Mesendoderm (in vitro differentiated cells): ENCODE measurements around the gene COPS7A.
A peak's percentile ranks its signal among the peaks of the same experiment; 100 is the strongest.

Experiments used
- DNase-seq: peaks from one replicate; pipeline ENCODE4 v3.0.0; 2013
- H2AK5ac ChIP-seq: 2 replicates; pipeline ENCODE4 v1.6.1; 2013; ENCODE audit warnings: low read length, inconsistent platforms
- H2BK120ac ChIP-seq: 2 replicates; pipeline ENCODE4 v1.6.1; 2013; ENCODE audit warnings: low read depth, mild to moderate bottlenecking, low read length, moderate library complexity, mixed read lengths
- H2BK15ac ChIP-seq: replicated peaks from 2 replicates; pipeline ENCODE4 v1.6.1; 2013; ENCODE audit warnings: low read depth, mild to moderate bottlenecking, moderate library complexity
- H2BK5ac ChIP-seq: 2 replicates; pipeline ENCODE4 v1.6.1; 2013; ENCODE audit warnings: low read length, inconsistent platforms
- H3K18ac ChIP-seq: 2 replicates; pipeline ENCODE4 v1.6.1; 2013; ENCODE audit warnings: mild to moderate bottlenecking, low read length, mixed read lengths
- H3K23ac ChIP-seq: one replicate; pipeline ENCODE4 v1.6.1; 2013; ENCODE audit warnings: low read length
- H3K27ac ChIP-seq: 2 replicates; pipeline ENCODE4 v1.5.1; 2013; ENCODE audit warnings: low read depth, mild to moderate bottlenecking, inconsistent platforms, low read length, moderate library complexity
- H3K27me3 ChIP-seq: 2 replicates; pipeline ENCODE4 v1.6.1; 2013; ENCODE audit warnings: low read length, control low read depth, mild to moderate bottlenecking, inconsistent platforms; ENCODE audit not compliant: insufficient read depth, poor library complexity
- H3K36me3 ChIP-seq: 2 replicates; pipeline ENCODE4 v1.6.1; 2013; ENCODE audit warnings: low read length, inconsistent platforms; ENCODE audit not compliant: control insufficient read depth, insufficient read depth
- H3K4ac ChIP-seq: one replicate; pipeline ENCODE4 v1.6.1; 2013; ENCODE audit warnings: low read depth, mild to moderate bottlenecking, low read length, moderate library complexity
- H3K4me1 ChIP-seq: 2 replicates; pipeline ENCODE4 v1.6.1; 2013; ENCODE audit warnings: low read depth, low read length, inconsistent platforms; ENCODE audit not compliant: control insufficient read depth
- H3K4me2 ChIP-seq: 2 replicates; pipeline ENCODE4 v1.6.1; 2013; ENCODE audit warnings: low read length
- H3K4me3 ChIP-seq: 2 replicates; pipeline ENCODE4 v1.5.1; 2013; ENCODE audit warnings: mild to moderate bottlenecking, low read length
- H3K56ac ChIP-seq: one replicate; pipeline ENCODE4 v1.6.1; 2013; ENCODE audit warnings: low read length
- H3K79me1 ChIP-seq: 2 replicates; pipeline ENCODE4 v1.6.1; 2013; ENCODE audit warnings: low read length, inconsistent platforms
- H3K79me2 ChIP-seq: 2 replicates; pipeline ENCODE4 v1.6.1; 2013; ENCODE audit warnings: mild to moderate bottlenecking, low read length; ENCODE audit not compliant: control insufficient read depth, insufficient read depth
- H3K9ac ChIP-seq: 2 replicates; pipeline ENCODE4 v1.6.1; 2013; ENCODE audit warnings: low read length, inconsistent platforms
- H4K5ac ChIP-seq: one replicate; pipeline ENCODE4 v1.6.1; 2013; ENCODE audit warnings: low read length
- H4K8ac ChIP-seq: one replicate; pipeline ENCODE4 v1.6.1; 2013; ENCODE audit warnings: low read depth, mild to moderate bottlenecking, control low read depth, low read length, moderate library complexity
- WGBS: extraction: QIAGEN DNeasy Blood & Tissue Kit; methylation state at CpG from one replicate; pipeline ENCODE4 v1.1.7; 2013; ENCODE audit warnings: low lambda C conversion rate, missing lambda C conversion rate; ENCODE audit not compliant: insufficient coverage; ENCODE audit errors: extremely low coverage; 5-methylcytosine and 5-hydroxymethylcytosine counted together

COPS7A gene

DNA sequence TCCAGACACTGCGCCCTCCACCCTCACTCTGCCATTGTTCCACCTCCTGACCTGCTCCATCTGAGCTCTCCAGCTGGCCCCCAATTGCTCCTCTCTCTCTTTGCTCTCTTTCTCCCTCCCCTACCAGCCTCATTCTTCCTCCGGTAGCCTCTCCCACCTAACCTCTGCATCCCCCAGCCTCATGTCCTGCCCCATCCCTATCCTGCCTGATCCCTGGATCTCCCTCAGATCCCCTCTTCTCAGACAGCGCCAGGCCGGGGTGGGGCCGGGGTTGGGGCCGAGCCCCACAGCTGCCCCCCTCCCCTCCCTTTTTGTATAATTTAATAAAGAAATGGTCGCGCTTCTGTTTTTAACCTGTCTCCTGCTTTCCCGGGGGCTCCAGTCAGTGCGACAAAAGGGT lies 46.8 kb downstream of the COPS7A start:
- Histone ChIP-seq H3K36me3 (peaks cover 5% of the 10 kb centered on the region), H2BK5ac (no peak overlapping the region), H2BK120ac (no peak overlapping the region), H3K4me1 (peaks cover 9% of the 10 kb centered on the region), H3K4me3 (no peak overlapping the region), H3K18ac (no peak overlapping the region), H4K8ac (no peak overlapping the region), H3K23ac (no peak overlapping the region), H3K56ac (no peak overlapping the region), H2AK5ac (no peak overlapping the region), H2BK15ac (no peak overlapping the region), H3K4ac (no peak overlapping the region), H3K27ac (no peak overlapping the region), H3K79me1 (peaks cover 11% of the 10 kb centered on the region), H3K79me2 (peaks cover 19% of the 10 kb centered on the region), H3K9ac (no peak overlapping the region), H3K27me3 (peaks cover 4% of the 10 kb centered on the region), H3K4me2 (no peak overlapping the region), H4K5ac (no peak overlapping the region)
- WGBS = no CpG with 5 or more reads among the region's 10 CpGs
- no peak for DNase-seq

DNA sequence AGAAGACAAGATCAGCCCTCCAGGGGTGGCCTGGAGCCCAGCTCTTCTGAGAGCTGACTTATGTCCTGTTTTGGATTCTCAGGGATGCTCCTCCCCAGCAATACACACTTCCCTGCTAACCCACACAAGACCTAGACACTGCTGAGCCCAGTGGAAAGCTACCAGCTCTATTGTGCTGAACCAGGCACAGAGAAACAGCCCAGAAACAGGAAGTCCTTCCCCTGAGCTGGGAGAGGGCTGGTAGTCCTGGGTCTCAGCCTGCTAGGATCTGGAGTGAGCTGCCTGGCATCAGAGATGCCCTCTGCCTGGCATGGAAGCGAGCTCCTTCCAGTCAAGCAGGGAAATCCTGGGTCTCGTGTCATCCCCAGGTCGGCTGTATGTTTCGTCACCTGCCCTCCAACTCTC lies 47.2 kb downstream of the COPS7A start:
- no CpG with 5 or more reads among the region's 4 CpGs for WGBS
- peaks cover 9% of the 10 kb centered on the region for H3K4me1 ChIP-seq
- H2BK15ac ChIP-seq = no peak overlapping the region
- H4K5ac ChIP-seq = no peak overlapping the region
- H3K9ac ChIP-seq = no peak overlapping the region
- H3K79me1 ChIP-seq = peaks cover 11% of the 10 kb centered on the region
- H2AK5ac ChIP-seq = no peak overlapping the region
- H3K27ac ChIP-seq = no peak overlapping the region
- no peak overlapping the region for H3K18ac ChIP-seq
- no peak overlapping the region for H3K4ac ChIP-seq
- peaks cover 19% of the 10 kb centered on the region for H3K79me2 ChIP-seq
- no peak overlapping the region for H2BK120ac ChIP-seq
- peaks cover 4% of the 10 kb centered on the region for H3K27me3 ChIP-seq
- H3K4me2 ChIP-seq = no peak overlapping the region
- no peak overlapping the region for H4K8ac ChIP-seq
- no peak overlapping the region for H3K23ac ChIP-seq
- no peak for DNase-seq
- H3K56ac ChIP-seq = no peak overlapping the region
- no peak overlapping the region for H3K4me3 ChIP-seq
- no peak overlapping the region for H2BK5ac ChIP-seq
- H3K36me3 ChIP-seq = peaks cover 5% of the 10 kb centered on the region

DNA sequence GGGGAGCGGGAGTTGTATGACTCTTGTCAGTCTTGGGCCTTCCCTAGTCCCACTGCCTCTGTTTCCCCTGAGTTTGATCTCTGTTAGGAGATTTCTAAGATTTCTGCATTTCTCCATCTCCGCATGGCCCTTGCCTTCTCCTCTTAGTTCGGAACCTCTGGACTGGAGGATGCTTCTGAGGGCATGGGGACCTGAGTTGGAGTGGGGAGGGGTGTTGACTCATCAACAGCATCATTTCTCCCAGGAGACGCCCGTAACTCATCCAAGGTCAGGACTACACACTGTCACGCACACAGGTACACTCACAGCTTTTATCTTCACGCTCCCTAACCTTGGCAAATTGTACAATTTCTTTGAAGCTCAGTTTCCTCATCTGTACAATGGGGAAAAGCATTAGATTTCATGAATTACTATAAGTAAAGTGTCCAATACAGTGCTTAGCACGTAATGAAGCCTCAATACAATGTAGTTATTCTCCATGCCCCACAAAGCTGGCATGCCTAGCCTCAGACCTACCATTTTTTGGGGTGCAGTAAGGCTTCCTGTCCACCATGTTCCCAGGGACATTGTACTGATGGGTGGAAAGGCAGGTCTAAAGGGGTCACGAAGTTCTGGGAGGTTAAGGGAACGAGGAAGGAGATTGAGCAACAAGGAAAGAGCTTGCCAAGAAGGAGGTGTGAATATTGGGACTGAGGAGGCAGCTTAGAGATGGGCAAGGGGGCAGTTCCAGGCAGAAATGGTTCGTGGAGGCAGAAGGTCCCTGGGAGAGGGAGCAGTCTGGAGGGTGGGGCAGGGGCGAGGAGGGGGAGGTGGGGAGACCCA lies 47.9 kb downstream of the COPS7A start:
- no peak overlapping the region for H2AK5ac ChIP-seq
- peaks cover 11% of the 10 kb centered on the region for H3K79me1 ChIP-seq
- WGBS = no CpG with 5 or more reads among the region's 12 CpGs
- H3K23ac ChIP-seq = no peak overlapping the region
- no peak overlapping the region for H3K9ac ChIP-seq
- no peak overlapping the region for H2BK5ac ChIP-seq
- H3K4me1 ChIP-seq = peaks cover 9% of the 10 kb centered on the region
- no peak overlapping the region for H4K8ac ChIP-seq
- no peak for DNase-seq
- peaks cover 19% of the 10 kb centered on the region for H3K79me2 ChIP-seq
- H2BK15ac ChIP-seq = no peak overlapping the region
- H3K4me2 ChIP-seq = no peak overlapping the region
- H3K4me3 ChIP-seq = no peak overlapping the region
- peaks cover 5% of the 10 kb centered on the region for H3K36me3 ChIP-seq
- H3K56ac ChIP-seq = no peak overlapping the region
- no peak overlapping the region for H2BK120ac ChIP-seq
- H3K27ac ChIP-seq = no peak overlapping the region
- no peak overlapping the region for H4K5ac ChIP-seq
- no peak overlapping the region for H3K4ac ChIP-seq
- no peak overlapping the region for H3K18ac ChIP-seq
- peaks cover 4% of the 10 kb centered on the region for H3K27me3 ChIP-seq

DNA sequence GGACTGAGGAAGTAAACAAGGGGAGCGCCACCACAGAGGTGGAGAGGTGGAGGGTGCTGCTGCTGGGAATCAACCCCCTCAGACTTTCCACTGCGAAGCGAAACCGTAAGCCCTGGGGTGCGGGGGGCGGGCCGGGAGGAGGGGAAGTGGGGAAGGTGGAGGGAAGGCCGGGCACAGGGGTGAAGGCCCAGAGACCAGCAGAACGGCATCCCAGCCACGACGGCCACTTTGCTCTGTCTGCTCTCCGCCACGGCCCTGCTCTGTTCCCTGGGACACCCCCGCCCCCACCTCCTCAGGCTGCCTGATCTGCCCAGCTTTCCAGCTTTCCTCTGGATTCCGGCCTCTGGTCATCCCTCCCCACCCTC lies 48.5 kb downstream of the COPS7A start, which contains the start of gene LAG3:
LAG3 (plus strand) TSS at position 190 of the 365 bp plus-strand sequence. CDS start 333 bp downstream, outside the sequence.
- no peak within 1 kb of the TSS for H3K23ac ChIP-seq
- no peak for DNase-seq
- peaks cover 9% of the 10 kb centered on the region for H3K4me1 ChIP-seq
- no peak within 1 kb of the TSS for H4K8ac ChIP-seq
- peak within 1 kb of the TSS; percentile 11 for H3K9ac ChIP-seq
- H3K56ac ChIP-seq = peak within 1 kb of the TSS; percentile 57
- H3K36me3 ChIP-seq = peaks cover 5% of the 10 kb centered on the region
- peaks cover 11% of the 10 kb centered on the region for H3K79me1 ChIP-seq
- H2BK120ac ChIP-seq = no peak within 1 kb of the TSS
- H3K79me2 ChIP-seq = peaks cover 14% of the 10 kb centered on the region
- H3K27ac ChIP-seq = no peak within 1 kb of the TSS
- peak within 1 kb of the TSS; percentile 5 for H3K4me2 ChIP-seq
- H3K18ac ChIP-seq = no peak within 1 kb of the TSS
- H3K4ac ChIP-seq = no peak within 1 kb of the TSS
- no peak within 1 kb of the TSS for H2AK5ac ChIP-seq
- no peak within 1 kb of the TSS for H2BK15ac ChIP-seq
- H3K27me3 ChIP-seq = peaks cover 4% of the 10 kb centered on the region
- H4K5ac ChIP-seq = no peak within 1 kb of the TSS
- no CpG with 5 or more reads among the region's 15 CpGs for WGBS
- H3K4me3 ChIP-seq = no peak within 1 kb of the TSS
- no peak within 1 kb of the TSS for H2BK5ac ChIP-seq

DNA sequence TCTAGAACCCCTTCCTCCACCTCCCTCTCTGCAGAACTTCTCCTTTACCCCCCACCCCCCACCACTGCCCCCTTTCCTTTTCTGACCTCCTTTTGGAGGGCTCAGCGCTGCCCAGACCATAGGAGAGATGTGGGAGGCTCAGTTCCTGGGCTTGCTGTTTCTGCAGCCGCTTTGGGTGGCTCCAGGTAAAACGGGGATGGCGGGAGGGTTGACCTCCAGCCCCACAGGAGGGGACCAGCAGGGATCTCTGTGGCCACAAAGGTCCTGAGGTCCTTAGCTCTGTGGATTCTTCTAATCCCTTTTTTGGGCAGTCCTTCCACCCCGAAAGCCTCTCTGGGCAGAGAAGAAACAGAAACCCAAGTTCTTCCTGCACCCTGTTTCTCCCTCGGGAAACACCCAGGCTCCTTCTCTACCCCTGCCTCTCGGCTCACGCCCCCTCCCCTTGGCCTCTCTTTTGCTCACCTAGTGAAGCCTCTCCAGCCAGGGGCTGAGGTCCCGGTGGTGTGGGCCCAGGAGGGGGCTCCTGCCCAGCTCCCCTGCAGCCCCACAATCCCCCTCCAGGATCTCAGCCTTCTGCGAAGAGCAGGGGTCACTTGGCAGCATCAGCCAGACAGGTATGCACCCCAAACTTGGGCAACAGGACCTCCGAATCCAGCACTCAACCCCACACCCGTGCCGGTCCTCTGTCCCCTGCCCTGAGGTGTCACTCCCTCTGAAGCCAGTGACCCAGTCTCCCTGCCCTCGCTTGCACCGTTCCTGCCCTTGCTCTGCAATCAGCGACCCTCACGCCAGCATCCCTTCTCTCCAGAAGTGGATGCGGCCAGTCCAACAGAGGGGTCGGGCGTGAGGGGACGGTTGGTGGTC lies 49.1 kb downstream of the COPS7A start:
- DNase-seq = no peak
- Histone ChIP-seq H3K4me2 (peak overlapping the region; percentile 5), H3K79me1 (peaks cover 7% of the 10 kb centered on the region), H2BK120ac (no peak overlapping the region), H3K18ac (no peak overlapping the region), H3K23ac (no peak overlapping the region), H3K56ac (peak overlapping the region; percentile 57), H3K27me3 (peaks cover 4% of the 10 kb centered on the region), H3K4me1 (peaks cover 9% of the 10 kb centered on the region), H3K27ac (no peak overlapping the region), H3K79me2 (peaks cover 9% of the 10 kb centered on the region), H3K9ac (peak overlapping the region; percentile 11), H4K5ac (no peak overlapping the region), H3K4ac (no peak overlapping the region), H4K8ac (no peak overlapping the region), H2BK5ac (no peak overlapping the region), H2AK5ac (no peak overlapping the region), H3K36me3 (peaks cover 5% of the 10 kb centered on the region), H3K4me3 (no peak overlapping the region), H2BK15ac (no peak overlapping the region)
- WGBS = no CpG with 5 or more reads among the region's 21 CpGs
